ENCODE results near the gene MAN2C1. TPM values are rescaled to one million over a fixed set of nuclear protein-coding genes. Genes with fewer than 3 reads are reported as not detected.

MAN2C1 gene
- total and polyA plus RNA-seq, 9 of the 15 experiments (the other 6 are each of a cell fraction or from before 2014, with no cell fraction given), result 2.0 to 141 (median 39.9) TPM

DNA sequence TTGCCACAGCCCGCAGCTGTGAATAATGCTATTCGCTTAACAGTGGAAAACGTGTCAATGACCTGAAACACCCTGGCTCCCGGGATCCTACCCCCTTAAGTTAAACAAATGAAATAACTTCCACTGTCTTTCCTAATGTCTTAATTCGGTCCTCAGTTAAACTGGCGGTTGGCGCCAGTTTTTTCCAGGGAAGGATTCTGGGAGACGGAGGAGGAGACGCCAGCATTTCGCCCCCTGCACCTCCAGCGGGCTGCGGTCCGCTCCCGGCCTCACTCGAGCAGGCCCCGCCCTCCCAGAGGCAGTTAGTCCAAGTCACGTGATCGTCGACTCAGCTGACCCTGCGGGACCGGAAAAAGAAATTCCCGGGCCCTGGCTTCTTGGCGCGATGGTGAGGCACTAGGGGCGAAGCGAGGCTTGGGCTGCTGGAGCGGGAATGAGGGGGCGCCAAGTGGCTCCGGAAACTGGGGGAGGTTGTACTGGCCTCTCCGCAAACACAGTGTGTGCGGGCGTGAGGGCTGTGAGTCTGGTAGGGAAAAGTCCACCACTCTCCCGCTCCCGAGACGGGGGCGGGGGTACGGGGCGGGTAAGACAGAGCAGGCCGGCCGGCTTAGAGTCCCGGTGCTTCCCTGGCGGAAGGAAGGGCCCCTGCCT is 32.6 kb downstream of the MAN2C1 start, which contains the start of gene COMMD4 (continued):
- TF ChIP-seq, protein P1, sequence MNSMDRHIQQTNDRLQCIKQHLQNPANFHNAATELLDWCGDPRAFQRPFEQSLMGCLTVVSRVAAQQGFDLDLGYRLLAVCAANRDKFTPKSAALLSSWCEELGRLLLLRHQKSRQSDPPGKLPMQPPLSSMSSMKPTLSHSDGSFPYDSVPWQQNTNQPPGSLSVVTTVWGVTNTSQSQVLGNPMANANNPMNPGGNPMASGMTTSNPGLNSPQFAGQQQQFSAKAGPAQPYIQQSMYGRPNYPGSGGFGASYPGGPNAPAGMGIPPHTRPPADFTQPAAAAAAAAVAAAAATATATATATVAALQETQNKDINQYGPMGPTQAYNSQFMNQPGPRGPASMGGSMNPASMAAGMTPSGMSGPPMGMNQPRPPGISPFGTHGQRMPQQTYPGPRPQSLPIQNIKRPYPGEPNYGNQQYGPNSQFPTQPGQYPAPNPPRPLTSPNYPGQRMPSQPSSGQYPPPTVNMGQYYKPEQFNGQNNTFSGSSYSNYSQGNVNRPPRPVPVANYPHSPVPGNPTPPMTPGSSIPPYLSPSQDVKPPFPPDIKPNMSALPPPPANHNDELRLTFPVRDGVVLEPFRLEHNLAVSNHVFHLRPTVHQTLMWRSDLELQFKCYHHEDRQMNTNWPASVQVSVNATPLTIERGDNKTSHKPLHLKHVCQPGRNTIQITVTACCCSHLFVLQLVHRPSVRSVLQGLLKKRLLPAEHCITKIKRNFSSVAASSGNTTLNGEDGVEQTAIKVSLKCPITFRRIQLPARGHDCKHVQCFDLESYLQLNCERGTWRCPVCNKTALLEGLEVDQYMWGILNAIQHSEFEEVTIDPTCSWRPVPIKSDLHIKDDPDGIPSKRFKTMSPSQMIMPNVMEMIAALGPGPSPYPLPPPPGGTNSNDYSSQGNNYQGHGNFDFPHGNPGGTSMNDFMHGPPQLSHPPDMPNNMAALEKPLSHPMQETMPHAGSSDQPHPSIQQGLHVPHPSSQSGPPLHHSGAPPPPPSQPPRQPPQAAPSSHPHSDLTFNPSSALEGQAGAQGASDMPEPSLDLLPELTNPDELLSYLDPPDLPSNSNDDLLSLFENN (IDR thresholded peaks at IDR 0.05; ENCODE audit: low read depth in 2 of 2, low read length in 2 of 2), result no peak; a peak in 1 of 4 replicates
- TF ChIP-seq ZNF274 (IDR thresholded peaks at IDR 0.05; ENCODE audit: borderline replicate concordance, low read depth, low read length) (no peak), GATAD2A (IDR thresholded peaks at IDR 0.05) (no peak), ZNF347 (CRISPR knock-in tag; IDR thresholded peaks at IDR 0.05; ENCODE audit: low read depth) (no peak), SMARCE1 (IDR thresholded peaks at IDR 0.05) (peak; percentile 54; the same call in 1 of the 2 replicates), ARID4B (CRISPR knock-in tag; IDR thresholded peaks at IDR 0.05) (peak; percentile 98), KLF6 (CRISPR knock-in tag; IDR thresholded peaks at IDR 0.05; ENCODE audit: borderline replicate concordance) (no peak), ZNF589 (CRISPR knock-in tag; IDR thresholded peaks at IDR 0.05; ENCODE audit: low read depth) (0 out of 2 replicates have a peak, but pooled peaks have one; percentile 32), CHD2 (IDR thresholded peaks at IDR 0.05; ENCODE audit: low read depth, low read length) (no peak), FOXJ3 (CRISPR knock-in tag; IDR thresholded peaks at IDR 0.05) (no peak), KLF16 (IDR thresholded peaks at IDR 0.05) (no peak), RBM25 (IDR thresholded peaks at IDR 0.05; ENCODE audit: low read depth, low read length, severe bottlenecking) (no peak), HES1 (IDR thresholded peaks at IDR 0.05; ENCODE audit: low read depth) (no peak), ZNF316 (IDR thresholded peaks at IDR 0.05) (no peak)
- TF ChIP-seq, protein P2, sequence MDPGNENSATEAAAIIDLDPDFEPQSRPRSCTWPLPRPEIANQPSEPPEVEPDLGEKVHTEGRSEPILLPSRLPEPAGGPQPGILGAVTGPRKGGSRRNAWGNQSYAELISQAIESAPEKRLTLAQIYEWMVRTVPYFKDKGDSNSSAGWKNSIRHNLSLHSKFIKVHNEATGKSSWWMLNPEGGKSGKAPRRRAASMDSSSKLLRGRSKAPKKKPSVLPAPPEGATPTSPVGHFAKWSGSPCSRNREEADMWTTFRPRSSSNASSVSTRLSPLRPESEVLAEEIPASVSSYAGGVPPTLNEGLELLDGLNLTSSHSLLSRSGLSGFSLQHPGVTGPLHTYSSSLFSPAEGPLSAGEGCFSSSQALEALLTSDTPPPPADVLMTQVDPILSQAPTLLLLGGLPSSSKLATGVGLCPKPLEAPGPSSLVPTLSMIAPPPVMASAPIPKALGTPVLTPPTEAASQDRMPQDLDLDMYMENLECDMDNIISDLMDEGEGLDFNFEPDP (CRISPR knock-in tag; IDR thresholded peaks at IDR 0.05), result no peak
